DOHH2 (cell line): ENCODE data around the gene CUL9.

ENCODE experiments used
- CTCF ChIP-seq: fragments of 200-600 bp; sonication (generic); IDR thresholded peaks from one replicate; pipeline ENCODE4 v1.5.1; 2014; ENCODE audit warnings: antibody characterized with exemption, mild to moderate bottlenecking, low read depth, low read length; ENCODE audit not compliant: poor library complexity, severe bottlenecking
- EZH2phosphoT487 ChIP-seq: fragments of 200-600 bp; sonication (generic); IDR thresholded peaks from 2 replicates; pipeline ENCODE4 v1.6.1; 2017; ENCODE audit warnings: borderline replicate concordance, mild to moderate bottlenecking, antibody characterized with exemption, low read length, moderate library complexity, mixed read lengths

GRCh38 chr6:43144879-43145278 lies 37.1 kb upstream of the CUL9 start:
- TF ChIP-seq CTCF: no peak
- no peak for TF ChIP-seq EZH2phosphoT487
